GM12892 (cell line): ENCODE measurements around the gene GDF2.

Experiments used
- DNase-seq: peaks from one replicate; pipeline ENCODE4 v3.0.0; 2011; ENCODE audit not compliant: insufficient read length
- FAIRE-seq: peaks from 2 replicates; lab custom pipeline; 2011; peaks lifted over from hg19 to GRCh38; lab: Jason Lieb, UNC
- POLR2A ChIP-seq: IDR thresholded peaks from 2 replicates; pipeline ENCODE4 v1.6.1; 2011; ENCODE audit warnings: low read depth, low read length, control low read depth
- POLR2AphosphoS5 ChIP-seq: IDR thresholded peaks from 2 replicates; pipeline ENCODE4 v1.6.1; 2011; ENCODE audit warnings: low read depth, low read length, control low read depth
- TAF1 ChIP-seq: IDR thresholded peaks from 2 replicates; pipeline ENCODE4 v1.6.1; 2011; ENCODE audit warnings: low read depth, mild to moderate bottlenecking, control low read depth, low read length, borderline replicate concordance

Gene GDF2

DNA sequence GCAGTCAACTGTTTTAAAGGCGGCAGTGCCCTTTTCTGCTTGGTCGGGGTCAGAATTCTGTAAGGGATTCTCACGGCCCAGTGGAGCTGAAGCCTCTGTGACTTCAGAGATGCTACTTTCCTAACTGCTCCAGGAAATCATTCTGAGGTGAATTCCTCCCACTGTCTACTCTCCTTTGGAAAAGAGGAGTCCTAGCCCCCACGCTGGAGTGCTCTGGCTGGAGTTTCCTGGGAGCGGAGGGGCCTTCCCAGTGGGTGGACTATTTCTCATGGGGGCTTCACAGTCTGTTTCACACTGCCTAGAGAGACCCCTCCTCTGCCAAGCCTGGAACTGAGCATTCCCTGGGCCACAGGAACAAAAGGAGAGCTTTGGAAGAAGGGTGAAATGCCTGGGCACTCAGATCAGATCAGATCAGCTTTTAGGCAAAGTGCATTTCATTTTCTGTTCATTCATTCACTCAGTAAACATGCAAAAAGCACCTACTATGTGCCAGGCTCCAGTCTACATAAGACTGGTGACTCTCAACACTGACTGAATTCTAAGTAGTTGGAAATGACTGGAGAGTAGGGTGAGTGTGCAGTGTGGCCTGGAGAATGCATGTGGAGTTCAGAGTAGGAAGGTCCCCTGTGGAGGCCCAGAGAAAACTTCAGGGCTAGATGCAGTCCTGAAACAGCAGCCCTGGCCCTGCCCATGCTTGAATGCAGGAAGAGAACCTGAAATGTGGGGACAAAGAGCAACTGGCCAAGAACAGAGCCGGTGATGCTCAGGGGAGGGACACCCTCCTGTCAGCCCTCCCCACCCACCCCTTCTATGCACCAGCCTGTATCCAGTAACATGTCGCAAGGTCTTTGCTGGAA lies 49.6 kb downstream of the GDF2 start:
- DNase-seq (no peak), FAIRE-seq (no peak)
- TF ChIP-seq POLR2A: no peak
- TF ChIP-seq POLR2AphosphoS5: no peak
- TF ChIP-seq TAF1: no peak

DNA sequence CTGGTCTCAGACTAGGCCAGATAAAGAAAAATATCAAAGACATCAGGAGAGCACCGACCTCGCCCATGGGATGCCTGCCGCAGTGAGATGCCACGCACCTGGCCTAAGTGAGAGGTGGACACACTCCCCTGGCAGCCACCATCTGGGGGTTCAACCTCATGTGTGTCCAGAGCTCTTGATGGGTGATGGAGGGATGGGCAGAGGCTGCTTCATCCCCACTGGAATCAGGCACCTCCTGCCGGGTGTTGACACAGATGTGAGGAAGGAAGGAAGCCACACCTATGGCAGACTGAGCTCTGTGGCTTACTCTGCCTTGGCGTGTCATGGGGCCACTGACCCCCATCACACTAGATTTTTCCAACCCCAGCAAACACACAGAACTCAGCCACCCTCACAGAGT lies 50.5 kb downstream of the GDF2 start:
- DNase-seq: no peak
- TF ChIP-seq POLR2AphosphoS5 (no peak), TAF1 (no peak), POLR2A (no peak)
- FAIRE-seq: no peak

DNA sequence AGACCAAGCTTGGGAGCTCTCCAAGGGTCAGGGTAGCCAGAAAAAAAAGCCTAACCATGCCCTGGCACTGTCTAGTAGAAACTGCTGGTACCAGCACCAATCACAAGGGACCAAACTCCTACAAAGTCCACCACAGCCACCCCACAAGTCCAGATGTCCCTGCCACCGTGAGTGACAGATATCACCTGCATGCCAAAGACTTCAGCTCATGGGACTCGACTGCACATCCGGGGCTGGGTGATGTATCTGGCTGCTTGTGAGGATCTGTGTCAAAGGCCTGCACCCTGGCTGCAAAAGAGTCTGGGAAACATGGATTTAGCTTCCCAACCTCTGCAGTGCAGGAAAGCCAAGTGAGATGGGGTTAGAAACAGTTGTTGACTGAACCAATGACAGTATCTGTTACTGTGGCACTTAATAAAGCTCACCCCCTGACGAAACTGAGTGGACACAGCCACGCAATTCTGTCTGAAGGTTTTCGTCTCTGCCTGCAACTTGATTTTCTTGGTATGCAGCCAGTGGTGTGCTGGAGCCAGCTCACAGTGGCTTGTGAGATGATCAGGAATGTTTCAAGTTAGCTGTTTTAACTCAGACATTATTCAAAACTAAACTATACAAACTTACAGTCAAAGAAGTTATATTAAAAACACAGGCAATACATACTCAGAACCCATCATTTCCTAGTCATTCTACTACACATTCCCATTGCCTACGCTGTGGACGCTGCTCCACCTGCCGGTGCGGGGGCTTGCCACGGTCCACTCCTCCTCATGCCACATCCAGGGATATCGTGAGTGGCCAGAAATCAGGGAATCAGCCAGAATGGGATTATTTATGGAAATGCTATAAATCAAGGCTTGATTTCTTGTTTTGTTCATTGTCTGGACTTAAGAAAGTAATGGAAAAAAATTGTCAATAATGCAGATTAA lies 52.6 kb downstream of the GDF2 start:
- DNase-seq (no peak), FAIRE-seq (no peak)
- TF ChIP-seq POLR2AphosphoS5 (no peak), TAF1 (no peak), POLR2A (no peak)

DNA sequence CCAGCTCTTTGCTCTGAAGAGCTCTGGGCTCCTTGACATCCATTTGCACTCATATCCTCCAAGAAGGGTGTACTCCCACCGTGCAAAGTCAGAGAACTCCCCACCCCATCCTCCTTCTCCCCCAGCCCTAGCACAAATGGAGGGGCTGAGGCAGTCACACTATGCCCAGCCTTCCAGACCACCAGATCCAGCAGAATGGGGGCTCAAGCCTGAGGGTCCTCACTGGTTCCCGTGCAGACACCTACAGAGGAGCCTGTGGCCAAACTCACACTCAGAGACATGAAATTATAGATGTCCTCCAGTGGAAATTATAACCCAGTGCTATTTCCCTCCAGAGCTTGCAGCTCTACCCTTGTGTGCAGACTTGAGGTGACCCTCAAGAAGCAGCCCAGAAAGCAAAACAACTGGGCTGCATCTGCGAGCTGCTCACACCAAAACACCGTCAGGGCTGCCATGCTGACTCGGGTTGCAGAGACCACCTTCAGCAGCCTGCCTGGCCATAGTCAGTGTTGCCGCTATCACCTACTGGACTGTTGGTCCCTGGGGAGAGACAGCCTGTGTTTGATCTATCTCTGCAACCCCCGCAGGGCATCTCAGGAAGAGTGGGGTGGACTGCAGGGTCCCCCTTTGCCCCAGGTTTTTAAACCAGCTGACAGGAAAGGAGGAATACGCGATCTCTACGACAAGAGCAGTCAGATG lies 54.4 kb downstream of the GDF2 start:
- DNase-seq (no peak), FAIRE-seq (no peak)
- no peak for TF ChIP-seq TAF1
- no peak for TF ChIP-seq POLR2AphosphoS5
- no peak for TF ChIP-seq POLR2A
